8988T (cell line): Measurements from ENCODE around the gene MOB2.
"Not testable (repeated sequence)": the region's sequence is repeated elsewhere in the genome, so short reads cannot be mapped to it uniquely, and the experiment has no call there.

ENCODE experiments used
- DNase-seq: peaks from one replicate; pipeline ENCODE4 v3.0.0; 2011

Gene MOB2

GRCh38 chr11:1517117-1518005 is 30.8 kb upstream of the MOB2 start:
- DNase-seq = no peak

DNA sequence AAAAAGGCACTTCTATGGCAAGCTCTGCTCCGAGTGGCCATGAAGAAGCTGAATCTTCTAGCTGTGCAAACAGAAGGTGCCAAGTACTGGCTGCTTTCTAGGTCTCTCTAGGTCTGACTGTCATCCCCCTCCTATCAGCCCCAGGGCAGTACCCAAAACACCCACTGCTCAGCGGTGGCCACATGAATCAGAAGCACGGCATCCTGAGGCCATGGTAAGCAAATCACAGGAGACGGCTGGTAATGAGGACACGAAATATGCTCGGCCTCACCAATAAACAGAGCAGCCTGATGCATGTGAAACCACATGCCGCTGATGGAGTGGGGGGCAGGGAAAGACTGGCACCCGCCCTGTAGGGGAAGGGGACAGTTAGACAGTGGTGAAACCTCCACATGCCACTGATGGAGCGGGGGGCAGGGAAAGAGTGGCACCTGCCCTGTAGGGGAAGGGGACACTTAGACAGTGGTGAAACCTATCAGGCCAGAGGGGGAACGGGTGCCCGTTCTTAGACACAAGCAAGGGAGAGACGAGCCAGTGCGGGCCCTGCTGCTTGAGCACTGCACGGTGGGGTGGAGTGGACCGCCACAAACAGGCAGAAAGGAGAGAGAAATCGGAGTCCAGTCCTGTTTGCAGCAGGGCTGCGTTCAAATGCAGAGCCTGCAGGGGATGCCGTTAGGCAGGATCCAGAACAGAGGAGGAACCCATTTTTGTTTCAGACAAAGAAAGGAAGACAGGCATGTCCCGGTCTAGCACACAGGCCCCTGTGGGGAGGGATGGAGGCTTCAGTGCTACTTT is 29.9 kb upstream of the MOB2 start:
- DNase-seq = peak; percentile 66

GRCh38 chr11:1515082-1516060 is 28.8 kb upstream of the MOB2 start:
- DNase-seq = peak; percentile 99

GRCh38 chr11:1514336-1515061 is 27.9 kb upstream of the MOB2 start:
- no peak for DNase-seq

GRCh38 chr11:1513326-1514296 is 27.0 kb upstream of the MOB2 start:
- no peak for DNase-seq

GRCh38 chr11:1512531-1513258 is 26.1 kb upstream of the MOB2 start:
- DNase-seq = peak; percentile 65

- DNase-seq = no peak
Measured at GRCh38 chr11:1511937-1512496, 25.4 kb upstream of the MOB2 start.

- DNase-seq = no peak
Measured at GRCh38 chr11:1510928-1511327, 24.3 kb upstream of the MOB2 start.

DNA sequence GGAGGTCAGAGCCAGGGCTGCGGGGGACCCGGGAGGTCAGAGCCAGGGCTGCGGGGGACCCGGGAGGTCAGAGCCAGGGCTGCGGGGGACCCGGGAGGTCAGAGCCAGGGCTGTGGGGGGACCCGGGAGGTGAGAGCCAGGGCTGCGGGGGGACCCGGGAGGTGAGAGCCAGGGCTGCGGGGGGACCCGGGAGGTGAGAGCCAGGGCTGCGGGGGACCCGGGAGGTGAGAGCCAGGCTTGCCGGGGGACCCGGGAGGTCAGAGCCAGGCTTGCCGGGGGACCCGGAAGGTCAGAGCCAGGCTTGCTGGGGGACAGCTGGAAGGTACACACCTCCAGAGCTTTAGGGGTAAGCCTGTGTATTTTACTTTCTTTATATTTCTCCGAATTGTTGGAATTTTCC is 23.8 kb upstream of the MOB2 start:
- not testable (repeated sequence) for DNase-seq

- DNase-seq = no peak
Measured at GRCh38 chr11:1509626-1510255, 23.2 kb upstream of the MOB2 start.

DNA sequence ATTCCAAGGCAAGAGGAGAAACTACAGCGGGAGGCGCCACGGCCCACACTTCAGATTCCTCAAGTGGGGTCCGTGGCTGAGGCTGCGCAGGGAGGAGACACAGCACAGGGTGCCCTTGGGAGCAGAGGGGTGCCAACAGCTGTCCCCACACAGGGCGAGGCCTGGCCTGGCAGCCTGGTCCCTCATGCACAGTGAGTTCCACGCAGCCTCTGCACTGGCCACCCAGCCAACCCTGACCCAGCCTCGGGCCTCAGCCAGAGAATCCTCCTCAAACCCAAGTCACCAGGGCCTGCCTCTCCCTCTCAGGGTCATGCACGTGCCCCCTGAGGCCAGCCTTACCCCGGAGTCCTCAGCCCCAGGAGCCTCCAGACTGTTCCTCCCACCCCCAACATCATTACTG is 22.4 kb upstream of the MOB2 start:
- DNase-seq = no peak

GRCh38 chr11:1508491-1508891 is 21.9 kb upstream of the MOB2 start:
- DNase-seq = no peak

DNA sequence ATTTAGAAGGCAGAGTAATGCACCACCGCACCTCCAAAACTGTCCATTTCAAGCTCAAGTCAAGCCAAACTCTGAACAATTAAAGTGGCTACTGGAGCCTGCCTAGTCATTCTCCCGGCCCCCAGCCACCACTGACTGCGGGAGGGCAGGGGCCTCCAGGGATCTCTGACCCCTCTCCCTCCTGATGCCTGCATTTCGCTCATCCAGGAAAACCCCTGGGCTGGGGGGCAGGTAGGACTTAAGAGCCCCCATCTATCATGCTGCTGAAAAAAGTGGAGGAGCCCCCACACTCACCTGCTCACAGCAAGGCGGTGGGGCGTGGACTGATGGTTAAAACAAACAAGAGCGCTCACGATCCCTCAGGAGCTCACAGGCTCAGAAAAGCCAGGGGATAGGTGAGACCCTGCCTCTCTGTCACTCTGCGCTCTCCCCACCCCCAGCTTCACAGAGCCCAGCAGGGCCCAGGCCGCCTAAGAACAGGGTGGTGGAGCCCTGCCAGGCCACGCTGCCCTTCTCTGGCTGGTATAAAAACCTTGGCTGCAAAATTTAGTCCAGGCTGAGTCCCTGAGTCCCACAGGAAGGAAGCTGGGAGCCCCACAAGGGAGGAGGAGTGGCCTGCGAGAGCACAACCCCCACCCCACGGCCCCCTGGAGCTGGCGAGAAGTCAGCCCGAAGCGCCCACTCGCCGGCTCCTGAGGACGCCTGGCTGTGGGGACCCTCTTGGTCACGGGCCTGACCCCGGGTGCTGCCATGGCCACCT is 21.0 kb upstream of the MOB2 start:
- no peak for DNase-seq

- DNase-seq = no peak
Measured at GRCh38 chr11:1506981-1507380, 20.4 kb upstream of the MOB2 start.

DNA sequence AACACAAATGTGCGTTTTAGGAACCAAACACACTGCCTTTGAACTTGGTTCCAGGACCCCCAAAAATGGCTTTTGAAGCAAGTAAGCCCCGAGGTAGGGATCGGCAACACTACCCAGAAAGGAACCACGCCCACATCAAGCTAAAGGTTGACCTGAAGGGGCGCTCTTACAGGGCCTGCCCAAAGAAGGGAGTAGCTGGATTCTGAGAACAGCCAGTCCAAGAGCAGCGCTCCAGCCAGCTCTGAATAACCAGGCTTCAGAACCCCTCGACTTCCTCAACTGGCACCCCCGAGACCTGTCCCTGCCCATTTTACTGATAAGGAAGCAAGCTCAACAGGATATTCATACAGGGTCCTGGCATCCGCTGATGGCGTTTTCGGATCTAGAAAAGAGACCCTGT is 18.9 kb upstream of the MOB2 start:
- no peak for DNase-seq

DNA sequence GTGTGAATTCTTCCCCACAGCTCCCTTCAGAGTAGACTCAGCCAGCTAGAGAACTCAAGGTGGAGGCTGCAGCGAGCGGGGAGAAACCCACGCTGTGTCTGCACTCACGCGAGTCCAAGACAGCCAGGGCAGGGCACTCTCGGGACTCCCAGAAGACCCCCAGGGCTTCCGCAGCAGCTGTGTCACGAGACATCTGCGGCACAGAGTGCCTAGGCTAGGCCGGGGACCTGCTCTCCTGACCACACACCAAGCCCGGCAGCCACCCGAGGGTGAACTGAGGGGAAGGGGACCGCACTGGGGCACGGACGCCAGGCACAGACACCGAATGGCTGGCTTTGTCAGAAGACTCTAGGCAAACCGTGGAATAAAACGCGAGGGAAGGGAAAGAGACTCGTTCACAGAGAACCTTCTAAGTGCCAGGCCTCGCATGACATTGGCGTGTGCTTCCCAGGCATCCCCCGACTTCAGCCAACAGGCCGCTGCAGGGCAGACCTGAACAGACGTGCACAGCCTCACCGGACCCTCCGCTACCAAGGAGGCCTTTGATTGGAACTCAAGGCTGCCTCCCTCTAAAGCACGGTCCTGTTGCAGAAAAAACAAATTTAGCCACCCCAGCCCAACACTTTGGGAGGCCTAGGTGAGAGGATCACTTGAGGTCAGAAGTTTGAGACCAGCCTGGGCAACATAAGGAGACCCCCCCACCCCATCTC is 18.2 kb upstream of the MOB2 start:
- no peak for DNase-seq

DNA sequence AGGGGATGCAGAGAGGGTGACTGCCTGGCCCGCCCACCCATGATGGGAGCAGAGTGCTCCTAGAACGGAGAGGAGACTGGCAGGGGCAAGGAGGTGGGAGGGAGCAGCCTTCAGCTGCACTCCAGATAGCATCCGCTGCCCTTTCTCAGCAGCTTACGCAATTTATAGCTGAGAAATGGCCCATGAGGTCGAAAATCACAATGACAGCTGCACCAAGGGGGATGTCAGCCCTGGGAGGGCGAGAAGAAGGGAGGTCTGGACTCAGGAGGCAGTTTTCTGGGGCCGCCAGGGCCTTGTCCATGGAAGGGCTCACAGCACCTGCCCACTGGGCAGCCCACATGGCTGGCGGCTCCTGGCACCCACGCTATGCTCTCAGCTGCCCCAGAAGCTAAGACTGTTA is 17.6 kb upstream of the MOB2 start:
- no peak for DNase-seq

GRCh38 chr11:1503708-1504104 is 17.1 kb upstream of the MOB2 start:
- no peak for DNase-seq
